GM12878 (cell line): ENCODE results near the gene TRMT13. TPM values are rescaled to one million over a fixed set of nuclear protein-coding genes. Genes with fewer than 3 reads are reported as not detected.

Experiments
- ATAC-seq: fragments of 200-7000 bp; cut with Tn5 transposase; 3 replicates; pipeline ENCODE4 v1.9.1; 2020; ENCODE audit warnings: mild to moderate bottlenecking, moderate library complexity
- BruUV-seq: library from RNA; stranded (reverse); fragments of 400-500 nt; replicated peaks from 2 replicates; lab custom pipeline; 2021; lab: Mats Ljungman, UMichigan
- CTCF ChIA-PET: fragments of 300-600 bp; sonication (Branson Sonifier 250); formaldehyde crosslinking; extraction: SDS; loops from one replicate; lab custom pipeline; 2021; ENCODE audit warnings: inconsistent platforms; lab: Yijun Ruan, JAX
- POLR2A ChIA-PET: fragments of 350-600 bp; formaldehyde crosslinking; extraction: SDS; loops from one replicate; lab custom pipeline; 2021; ENCODE audit warnings: inconsistent platforms; lab: Charles Lee
- RAD21 ChIA-PET: fragments of 300-600 bp; sonication (Branson Sonifier 250); formaldehyde crosslinking; loops from one replicate; lab custom pipeline; 2023; ENCODE audit warnings: antibody characterized with exemption; ENCODE audit not compliant: unreplicated experiment; lab: Charles Lee
- SMC1A ChIA-PET: fragments of 300-600 bp; sonication (Branson Sonifier 250); formaldehyde crosslinking; loops from one replicate; lab custom pipeline; 2023; ENCODE audit not compliant: unreplicated experiment, uncharacterized antibody; lab: Charles Lee
- DNase-seq: peaks from one replicate; pipeline ENCODE4 v3.0.0-alpha.2; 2011; ENCODE audit warnings: low read depth, low spot score
- FAIRE-seq: peaks from 3 replicates; lab custom pipeline; 2011; peaks lifted over from hg19 to GRCh38; lab: Jason Lieb, UNC
- H2AFZ ChIP-seq: 2 replicates; pipeline ENCODE4 v1.6.0; 2011; ENCODE audit warnings: low read depth, low read length, control low read depth; ENCODE audit not compliant: control insufficient read depth
- H3K27ac ChIP-seq: 2 replicates; pipeline ENCODE4 v1.5.1; 2011; ENCODE audit warnings: control low read depth; ENCODE audit not compliant: control insufficient read depth, insufficient read depth
- H3K27me3 ChIP-seq, 2 experiments: replicated peaks in 1 of 2; 2 replicates each; pipeline versions ENCODE4 v1.6.0 to v1.6.1; 2011; ENCODE audit warnings: low read length in 1 of 2; ENCODE audit not compliant: control insufficient read depth in 2 of 2, insufficient read depth in 2 of 2
- H3K36me3 ChIP-seq, 2 experiments: 2 replicates each; pipeline ENCODE4 v1.5.1; 2011; ENCODE audit warnings: low read length in 1 of 2; ENCODE audit not compliant: control insufficient read depth in 2 of 2, insufficient read depth in 2 of 2
- H3K4me1 ChIP-seq: 2 replicates; pipeline ENCODE4 v1.6.1; 2011; ENCODE audit warnings: mild to moderate bottlenecking, low read length, moderate library complexity, mixed read lengths; ENCODE audit not compliant: control insufficient read depth, insufficient read depth
- H3K4me2 ChIP-seq: 2 replicates; pipeline ENCODE4 v1.6.0; 2011; ENCODE audit warnings: control low read depth; ENCODE audit not compliant: control insufficient read depth, insufficient read depth
- H3K4me3 ChIP-seq: fragments of 200-600 bp; sonication (generic); 2 replicates; pipeline ENCODE4 v1.5.1; 2016
- H3K79me2 ChIP-seq: 2 replicates; pipeline ENCODE4 v1.6.0; 2011; ENCODE audit warnings: low read length; ENCODE audit not compliant: control insufficient read depth, insufficient read depth
- H3K9ac ChIP-seq: 2 replicates; pipeline ENCODE4 v1.8.0; 2011; ENCODE audit warnings: low read length, control low read depth, mixed read lengths; ENCODE audit not compliant: control insufficient read depth, insufficient read depth
- H3K9me3 ChIP-seq: replicated peaks from 3 replicates; pipeline ENCODE4 v1.5.1; 2011; ENCODE audit warnings: mild to moderate bottlenecking, low read length; ENCODE audit not compliant: control insufficient read depth, insufficient read depth
- H4K20me1 ChIP-seq: 2 replicates; pipeline ENCODE4 v1.6.0; 2011; ENCODE audit not compliant: control insufficient read depth, insufficient read depth
- CREM ChIP-seq: IDR thresholded peaks from 2 replicates; pipeline ENCODE4 v1.6.1; 2014; ENCODE audit warnings: antibody characterized with exemption, low read depth
- WRNIP1 ChIP-seq: IDR thresholded peaks from 2 replicates; pipeline ENCODE4 v1.6.1; 2011; ENCODE audit warnings: low read depth, low read length, improper control_type of control experiment, borderline replicate concordance
- WGBS: methylation state at CpG from one replicate; pipeline ENCODE4 v1.1.6; 2016; ENCODE audit warnings: low lambda C conversion rate; ENCODE audit not compliant: insufficient replicate concordance, insufficient coverage; ENCODE audit errors: missing lambda C conversion rate; 5-methylcytosine and 5-hydroxymethylcytosine counted together
- in situ Hi-C: fragments of 300-500 bp; cut with MboI; formaldehyde crosslinking; loops from 9 replicates; pipeline ENCODE4 v1.14.3; 2018; ENCODE audit warnings: mixed read lengths
- intact Hi-C: fragments of 100-400 bp; cut with micrococcal nuclease; formaldehyde crosslinking; loops from one replicate; pipeline ENCODE4 v1.14.2; 2022; ENCODE audit not compliant: unreplicated experiment
- polyA plus RNA-seq, 11 experiments: library from polyadenylated mRNA; depleted of rRNA in 4 of 11; unstranded in 6 of 11; stranded (reverse) in 5 of 11; fragments of >200 nt; fragmentation: Nextera tagmentation in 4 of 11; fragmentation: Illumina TruSeq in 1 of 11; extraction: Ambion mirVana in 4 of 11; extraction: Trizol in 1 of 11; gene quantifications; 1 replicate in 1 of 11; 2 replicates in 10 of 11; pipeline versions ENCODE4 v1.2.1 to v1.2.3, GENCODE V29; 2011 to 2016; ENCODE audit warnings: inconsistent platforms in 2 of 11, missing spikeins in 2 of 11, low read depth in 1 of 11
- total RNA-seq, 4 experiments: library from RNA; depleted of rRNA in 3 of 4; stranded (reverse); fragments of >200 nt in 3 of 4; fragmentation: Illumina TruSeq in 1 of 4; extraction: Trizol in 1 of 4; gene quantifications; 2 replicates each; pipeline versions ENCODE4 v1.2.1 to v1.2.3, GENCODE V29; 2013 to 2021
- TF ChIP-seq, protein P1 (sequence below): fragments of 450-650 bp; formaldehyde crosslinking; IDR thresholded peaks from 2 replicates; pipeline ENCODE4 v1.4.0; 2022; ENCODE audit warnings: mild to moderate bottlenecking, moderate library complexity

Gene TRMT13
- total and polyA plus RNA-seq, 10 of the 15 experiments (the other 5 are each of a cell fraction or from before 2014, with no cell fraction given), result 13.7 to 26.6 (median 21.9) TPM

- Histone ChIP-seq H3K36me3 (no peaks in the 10 kb centered on the region), H3K27ac (no peak overlapping the region), H4K20me1 (no peaks in the 10 kb centered on the region)
- in situ Hi-C loops, result no loop called here
- TF ChIP-seq WRNIP1 (no peak), CREM (no peak)
- TF ChIP-seq, protein P1, sequence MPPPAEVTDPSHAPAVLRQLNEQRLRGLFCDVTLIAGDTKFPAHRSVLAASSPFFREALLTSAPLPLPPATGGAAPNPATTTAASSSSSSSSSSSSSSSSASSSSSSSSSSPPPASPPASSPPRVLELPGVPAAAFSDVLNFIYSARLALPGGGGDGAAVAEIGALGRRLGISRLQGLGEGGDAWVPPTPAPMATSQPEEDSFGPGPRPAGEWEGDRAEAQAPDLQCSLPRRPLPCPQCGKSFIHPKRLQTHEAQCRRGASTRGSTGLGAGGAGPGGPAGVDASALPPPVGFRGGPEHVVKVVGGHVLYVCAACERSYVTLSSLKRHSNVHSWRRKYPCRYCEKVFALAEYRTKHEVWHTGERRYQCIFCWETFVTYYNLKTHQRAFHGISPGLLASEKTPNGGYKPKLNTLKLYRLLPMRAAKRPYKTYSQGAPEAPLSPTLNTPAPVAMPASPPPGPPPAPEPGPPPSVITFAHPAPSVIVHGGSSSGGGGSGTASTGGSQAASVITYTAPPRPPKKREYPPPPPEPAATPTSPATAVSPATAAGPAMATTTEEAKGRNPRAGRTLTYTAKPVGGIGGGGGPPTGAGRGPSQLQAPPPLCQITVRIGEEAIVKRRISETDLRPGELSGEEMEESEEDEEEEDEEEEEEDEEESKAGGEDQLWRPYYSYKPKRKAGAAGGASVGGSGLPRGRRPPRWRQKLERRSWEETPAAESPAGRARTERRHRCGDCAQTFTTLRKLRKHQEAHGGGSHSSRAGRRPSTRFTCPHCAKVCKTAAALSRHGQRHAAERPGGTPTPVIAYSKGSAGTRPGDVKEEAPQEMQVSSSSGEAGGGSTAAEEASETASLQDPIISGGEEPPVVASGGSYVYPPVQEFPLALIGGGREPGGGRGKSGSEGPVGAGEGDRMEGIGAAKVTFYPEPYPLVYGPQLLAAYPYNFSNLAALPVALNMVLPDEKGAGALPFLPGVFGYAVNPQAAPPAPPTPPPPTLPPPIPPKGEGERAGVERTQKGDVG, result no peak
- TF ChIP-seq, all 136 proteins: peak for 0
- no peak overlapping the region for H2AFZ ChIP-seq
- ChIA-PET POLR2A (interaction anchor here (0.6 kb wide), 1 partner anchor 43 kb away, joined by 3 read pairs; no protein-coding TSS in a partner anchor), CTCF (no interaction called here), RAD21 (no interaction called here), SMC1A (interaction anchor here (1.0 kb wide), 1 partner anchor 16 kb away, joined by 3 read pairs; no protein-coding TSS in a partner anchor)
- H3K4me3 ChIP-seq, result no peak overlapping the region
- H3K9ac ChIP-seq, result no peak overlapping the region
- ATAC-seq (no peak), DNase-seq (no peak), FAIRE-seq (no peak)
- H3K9me3 ChIP-seq, result no peaks in the 10 kb centered on the region; the same call in 2 of the 3 replicates
- intact Hi-C loops, result no loop called here
- H3K79me2 ChIP-seq, result no peaks in the 10 kb centered on the region
- WGBS, result 100% methylated on average over 4 of the region's 4 CpGs
- H3K4me1 ChIP-seq, result no peaks in the 10 kb centered on the region
- no peaks in the 10 kb centered on the region for H3K27me3 ChIP-seq
- H3K4me2 ChIP-seq, result no peak overlapping the region
- BruUV-seq, result no TSS peak
Observed at GRCh38 chr1:100183370-100183769, 50.4 kb downstream of the TRMT13 start.
